GM20431 (cell line): ENCODE results near the gene TMPRSS3.

Experiments used
- in situ Hi-C: fragments of 300-500 bp; cut with MseI, MboI; formaldehyde crosslinking; loops from one replicate; pipeline ENCODE4 v1.15.0; 2020; ENCODE audit warnings: low sequenced_read_pairs; ENCODE audit not compliant: unreplicated experiment

The TMPRSS3 gene

DNA sequence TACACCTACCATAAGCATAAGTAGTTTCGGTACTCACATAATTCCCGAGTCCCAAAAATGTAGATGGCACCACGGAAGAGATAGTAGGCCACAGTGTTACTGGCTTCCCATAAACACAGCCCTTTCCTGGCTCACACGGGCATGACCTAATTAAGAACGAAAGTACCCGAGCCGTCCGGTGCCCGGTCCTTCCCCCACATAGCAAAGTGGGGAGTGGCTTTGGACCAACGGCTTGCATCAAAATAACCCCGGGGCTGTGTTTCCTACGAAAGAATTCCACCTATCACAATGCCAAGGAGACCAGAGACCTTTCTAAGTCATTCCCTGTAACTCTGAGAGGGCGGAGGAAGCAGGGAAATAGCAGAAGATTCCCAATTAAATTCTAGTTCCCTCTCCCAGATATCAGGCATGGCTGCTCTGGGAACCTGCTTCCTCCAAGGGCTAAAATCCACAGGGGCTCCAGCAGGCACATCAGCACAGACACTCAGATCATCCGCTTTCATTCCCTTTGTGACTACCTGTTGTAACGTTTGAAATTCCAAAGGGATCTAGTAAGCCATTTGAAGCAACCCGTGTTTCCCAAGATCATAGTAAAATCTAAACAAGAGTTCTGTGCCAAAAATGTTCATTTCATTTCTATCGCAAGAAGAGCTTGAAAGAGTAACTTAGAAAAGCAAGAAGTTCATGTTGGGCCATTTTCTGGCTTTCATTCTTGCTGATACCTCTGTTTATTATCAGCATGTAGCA is at the start of gene TMPRSS3:
Gene TMPRSS3, minus strand, starts transcription at position 148 of the 747 bp plus-strand sequence. CDS start 635 bp downstream, outside the sequence.
- in situ Hi-C loops = no loop called here

DNA sequence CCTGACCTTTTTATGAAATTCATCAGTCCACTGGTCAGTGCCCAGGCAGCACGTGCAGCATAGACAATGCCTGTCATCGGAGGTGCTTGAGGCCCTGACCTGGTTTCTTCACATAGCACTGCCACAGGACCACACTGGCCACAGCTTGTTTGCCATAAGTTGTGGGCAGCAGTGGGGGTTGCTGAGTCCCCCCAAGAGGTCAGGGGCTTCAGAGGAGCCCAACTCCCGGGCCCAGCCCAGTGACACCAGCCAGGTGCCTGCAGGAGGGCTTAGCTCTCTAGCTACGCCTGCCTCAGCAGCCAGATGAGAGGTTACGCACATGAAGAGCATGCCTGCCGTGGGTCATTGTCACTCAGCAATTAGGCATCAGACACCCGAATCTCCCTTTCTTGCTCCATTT is 49.5 kb upstream of the TMPRSS3 start:
- in situ Hi-C loops = loop anchor here (25.0 kb wide), 1 partner anchor 283 kb away; no protein-coding TSS in a partner anchor

DNA sequence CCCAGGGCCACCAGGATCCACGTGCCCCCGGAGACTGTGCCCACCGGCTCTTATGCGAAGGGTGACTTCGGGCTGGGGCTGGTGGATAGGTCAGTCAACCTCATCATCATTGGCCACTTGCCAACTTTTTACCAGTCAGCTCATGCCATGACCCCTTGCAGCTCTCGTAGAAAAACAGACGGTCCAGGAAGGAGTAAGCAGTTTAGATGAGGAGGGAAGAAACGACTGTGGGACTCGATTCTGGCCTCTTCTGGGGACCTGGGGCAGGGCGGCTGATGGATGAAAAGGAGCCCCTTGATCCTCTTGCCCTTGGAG is 48.9 kb upstream of the TMPRSS3 start:
- in situ Hi-C loops = loop anchor here (25.0 kb wide), 1 partner anchor 282 kb away; no protein-coding TSS in a partner anchor

DNA sequence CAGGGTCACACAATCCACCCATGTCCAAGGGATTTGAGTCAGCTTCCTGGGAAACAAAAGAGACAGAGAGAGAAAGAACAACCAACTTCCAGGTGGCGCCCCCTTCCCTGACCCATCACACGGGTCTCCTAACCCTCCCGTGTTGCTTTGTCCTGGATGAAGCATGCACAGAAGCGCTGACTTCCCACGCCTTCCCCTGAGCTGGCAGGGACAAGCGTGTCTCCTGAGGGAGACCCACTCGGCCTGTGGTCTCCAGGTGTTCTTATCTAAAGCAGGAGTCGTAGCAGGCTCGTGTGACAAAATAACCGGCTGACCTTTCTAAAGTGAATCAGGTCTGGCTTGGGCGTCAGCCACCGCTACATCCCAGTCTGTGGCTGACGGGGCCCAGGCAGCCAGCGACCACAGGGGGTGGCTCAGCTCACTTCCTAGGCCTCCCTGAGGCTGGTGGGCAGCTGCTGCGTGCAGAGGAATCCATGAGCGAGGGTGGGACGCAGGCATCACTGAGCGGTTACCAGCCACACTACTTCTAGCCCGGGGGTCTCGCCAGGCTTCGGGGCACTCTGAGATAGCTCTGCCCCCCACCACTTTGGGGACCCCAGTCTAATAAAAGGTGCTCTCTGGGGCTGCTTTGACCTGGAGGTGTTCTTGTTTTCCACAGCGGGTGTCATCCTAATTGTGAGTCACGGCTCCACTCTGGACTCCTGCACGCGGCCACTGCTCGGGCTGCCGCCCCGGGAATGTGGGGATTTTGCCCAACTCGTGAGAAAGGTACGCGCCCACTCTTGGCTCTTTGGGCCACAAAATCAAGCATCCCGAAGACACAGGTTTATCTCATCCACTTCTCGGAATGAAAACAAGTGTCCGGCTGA is 48.3 kb upstream of the TMPRSS3 start:
- in situ Hi-C loops = loop anchor here (25.0 kb wide), 1 partner anchor 282 kb away; no protein-coding TSS in a partner anchor

DNA sequence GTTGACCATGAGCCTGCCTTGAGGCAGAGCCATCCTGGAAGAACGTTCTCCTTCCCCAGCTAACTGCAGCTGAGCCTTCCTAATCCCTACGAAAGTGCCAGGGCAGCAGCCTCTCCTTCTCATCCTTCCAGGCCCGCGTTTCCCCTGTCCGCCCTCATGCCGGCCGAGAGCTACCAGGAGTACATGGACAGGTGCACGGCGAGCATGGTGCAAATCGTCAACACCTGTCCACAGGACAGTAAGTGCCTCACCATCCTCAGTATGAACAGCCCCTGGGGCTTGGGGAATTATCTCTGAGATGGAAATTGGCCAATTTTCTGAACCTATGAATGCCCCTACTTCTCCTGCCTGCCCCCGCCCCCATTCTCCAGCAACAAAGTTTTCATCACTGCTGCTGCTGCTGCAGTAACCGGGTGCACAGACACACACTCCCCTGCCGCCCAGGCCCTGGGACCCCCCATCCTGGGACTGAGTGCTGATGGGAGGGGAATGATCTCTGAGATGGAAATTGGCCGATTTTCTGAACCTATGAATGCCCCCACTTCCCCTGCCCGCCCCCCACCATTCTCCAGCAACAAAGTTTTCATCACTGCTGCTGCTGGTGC is 47.4 kb upstream of the TMPRSS3 start:
- in situ Hi-C loops = loop anchor here (25.0 kb wide), 1 partner anchor 281 kb away; no protein-coding TSS in a partner anchor

DNA sequence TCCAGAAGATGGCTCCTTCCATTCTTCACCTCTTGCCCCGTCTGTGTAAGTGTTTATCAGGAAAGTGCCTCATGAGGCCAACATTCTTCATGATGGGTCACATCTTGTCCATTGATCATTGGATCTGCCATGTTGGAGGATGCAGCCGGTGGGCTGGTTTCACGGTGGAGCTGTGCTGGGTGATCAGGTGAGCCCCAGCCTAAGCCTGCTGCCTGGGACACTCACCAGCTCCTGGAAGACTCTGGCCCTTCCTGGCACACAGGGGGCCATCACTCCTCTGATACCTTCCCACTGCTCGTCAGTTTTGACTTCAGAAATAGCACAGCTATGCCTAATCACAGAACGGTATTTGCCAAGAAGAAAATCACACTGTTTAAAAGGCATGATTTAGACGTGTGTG is 46.1 kb upstream of the TMPRSS3 start:
- in situ Hi-C loops = loop anchor here (25.0 kb wide), 1 partner anchor 280 kb away; no protein-coding TSS in a partner anchor

DNA sequence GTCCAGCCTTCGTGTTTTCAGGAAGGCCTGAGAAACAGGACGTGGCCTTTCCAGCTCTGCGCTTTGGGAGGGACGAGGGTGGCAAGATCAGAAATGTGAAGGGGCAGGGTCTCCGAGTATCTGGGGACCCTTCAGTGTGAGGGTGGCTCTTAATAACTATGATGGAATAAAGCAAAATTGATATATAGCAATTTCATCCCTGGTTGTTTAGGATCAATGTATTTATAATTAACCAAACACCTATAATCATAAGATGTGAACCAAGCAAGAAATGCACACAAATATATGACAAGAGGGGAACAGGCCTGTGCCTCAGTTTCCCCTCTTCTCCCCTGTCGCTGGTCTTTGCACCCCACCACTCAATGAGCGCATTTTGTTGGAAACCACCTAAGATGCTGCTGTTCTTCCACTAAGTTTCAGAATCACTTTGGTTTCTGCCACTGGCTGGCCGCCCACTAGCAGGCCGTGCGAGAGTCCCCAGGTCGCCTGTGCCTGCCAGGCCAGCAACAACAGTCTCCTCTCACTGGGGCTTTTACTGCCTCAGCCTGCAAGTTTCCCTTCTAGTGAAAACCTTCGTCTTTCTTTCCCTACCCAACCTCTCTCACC is 44.4 kb upstream of the TMPRSS3 start:
- in situ Hi-C loops = loop anchor here (25.0 kb wide), 1 partner anchor 278 kb away; no protein-coding TSS in a partner anchor

DNA sequence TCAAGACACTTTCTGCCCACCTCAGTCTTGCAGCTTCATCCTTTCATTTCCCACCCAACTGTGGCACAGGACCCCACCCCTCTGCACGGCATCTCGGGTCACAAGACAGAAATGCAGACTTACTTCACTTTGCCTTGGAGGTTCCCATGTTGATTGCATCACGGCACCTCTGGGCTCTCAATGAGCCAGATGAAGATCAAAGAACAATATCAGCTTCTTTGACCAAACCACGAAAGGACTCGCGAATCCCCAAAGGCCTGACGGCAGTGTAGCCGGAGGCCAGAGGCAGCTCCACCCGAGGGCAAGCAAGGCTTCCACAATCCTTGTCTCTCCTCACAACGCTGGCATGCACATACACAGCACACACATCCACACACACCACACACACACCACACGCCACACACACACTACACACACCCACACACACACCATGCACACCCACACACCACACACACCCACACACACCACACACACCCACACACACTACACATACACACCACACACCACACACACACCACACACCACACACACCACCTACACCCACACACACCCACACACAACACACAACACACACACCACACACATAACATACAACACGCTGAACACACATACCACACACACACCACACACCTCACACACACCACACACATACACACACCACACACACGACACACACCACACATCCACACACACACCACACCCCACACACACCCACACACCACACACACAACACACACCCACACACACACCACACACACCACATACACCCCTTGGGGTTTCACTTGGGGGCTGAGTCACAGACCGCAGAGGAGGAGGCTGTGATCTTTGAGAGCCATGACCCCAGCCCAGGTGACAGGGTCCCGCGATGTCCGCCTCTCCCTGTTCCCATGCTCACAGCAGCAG is 43.7 kb upstream of the TMPRSS3 start:
- in situ Hi-C loops = loop anchor here (25.0 kb wide), 1 partner anchor 277 kb away; no protein-coding TSS in a partner anchor

DNA sequence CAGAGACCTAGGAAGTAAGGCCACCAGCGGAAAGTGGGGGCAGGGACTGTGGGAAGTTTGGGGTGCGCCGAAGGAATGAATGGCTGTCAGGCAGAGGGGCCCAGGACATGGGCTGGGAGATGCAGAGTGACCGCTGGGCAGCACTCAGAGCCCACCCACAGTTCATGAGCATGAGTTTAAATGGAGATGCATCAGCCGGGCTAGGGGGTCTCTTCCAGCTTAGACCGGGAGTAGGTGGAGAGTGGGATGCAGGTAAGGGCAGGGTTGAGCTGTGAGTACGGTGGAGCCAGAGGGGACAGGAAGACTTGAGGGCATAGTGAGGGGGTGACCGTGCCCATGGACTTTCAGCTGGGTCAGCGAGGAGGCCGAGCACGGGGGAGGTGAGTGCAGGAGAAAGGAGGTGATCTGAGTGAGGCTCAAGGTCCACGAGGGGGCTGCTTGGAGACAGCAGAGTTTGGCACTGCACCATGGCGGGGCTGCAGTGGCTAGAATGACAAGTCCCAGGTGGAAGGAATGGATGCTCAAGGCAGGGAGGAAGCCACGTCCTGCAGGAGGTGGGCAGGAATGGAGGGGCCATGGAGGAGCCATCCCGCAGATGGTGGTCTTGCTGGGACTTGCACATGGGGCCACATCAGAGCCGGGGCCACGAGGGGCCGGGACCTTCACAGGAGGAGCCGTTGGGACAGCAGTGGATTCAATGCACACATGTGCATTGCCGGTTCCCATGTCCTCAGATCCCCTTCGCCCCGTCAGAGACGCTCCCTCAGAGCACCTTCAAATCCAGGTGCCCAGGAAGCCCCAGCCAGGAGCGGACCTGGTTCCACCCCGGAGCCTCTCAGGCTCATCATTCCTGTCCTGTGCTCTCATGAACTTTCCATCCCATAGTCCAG is 42.7 kb upstream of the TMPRSS3 start:
- in situ Hi-C loops = loop anchor here (25.0 kb wide), 1 partner anchor 276 kb away; no protein-coding TSS in a partner anchor

DNA sequence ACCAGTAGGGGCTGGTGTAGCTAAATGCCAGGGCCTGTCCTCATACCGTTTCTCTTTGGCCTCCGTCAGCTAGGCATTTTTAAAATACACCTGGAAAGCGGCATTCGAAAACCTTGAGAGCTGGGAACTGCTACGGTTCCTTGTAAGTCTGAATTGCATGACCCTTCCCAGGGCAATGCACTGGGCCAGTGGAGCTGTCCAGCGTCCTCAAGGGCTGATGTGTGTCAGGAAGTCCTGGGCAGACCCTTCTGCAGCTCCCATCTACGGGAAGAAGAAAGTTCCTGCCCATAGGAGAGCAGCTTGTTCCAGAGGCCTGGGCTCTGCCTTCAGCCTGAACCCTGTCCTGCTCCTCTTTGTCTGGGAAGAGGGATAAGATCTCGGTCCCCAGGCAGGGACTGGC is 41.9 kb upstream of the TMPRSS3 start:
- in situ Hi-C loops = loop anchor here (25.0 kb wide), 1 partner anchor 275 kb away; no protein-coding TSS in a partner anchor

DNA sequence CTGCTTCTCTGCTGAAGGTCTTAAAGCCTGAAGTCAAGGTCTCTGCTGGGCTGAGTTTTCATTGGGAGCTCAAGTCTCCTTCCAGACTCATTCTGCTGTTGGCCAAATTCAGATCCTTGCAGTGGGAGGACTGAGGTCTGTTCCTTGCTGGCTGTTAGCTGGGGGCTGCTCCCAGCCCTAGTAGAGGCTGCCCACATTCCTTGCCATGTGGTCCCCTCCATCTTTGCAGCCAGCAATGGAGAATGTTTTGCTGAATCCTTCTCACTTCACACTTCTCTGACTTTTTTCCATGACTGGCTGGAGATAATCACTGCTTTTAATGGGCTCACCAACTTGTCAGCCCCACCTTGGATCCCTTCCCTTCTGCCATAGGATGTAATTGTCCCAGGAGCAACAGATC is 41.1 kb upstream of the TMPRSS3 start:
- in situ Hi-C loops = loop anchor here (25.0 kb wide), 1 partner anchor 275 kb away; no protein-coding TSS in a partner anchor

DNA sequence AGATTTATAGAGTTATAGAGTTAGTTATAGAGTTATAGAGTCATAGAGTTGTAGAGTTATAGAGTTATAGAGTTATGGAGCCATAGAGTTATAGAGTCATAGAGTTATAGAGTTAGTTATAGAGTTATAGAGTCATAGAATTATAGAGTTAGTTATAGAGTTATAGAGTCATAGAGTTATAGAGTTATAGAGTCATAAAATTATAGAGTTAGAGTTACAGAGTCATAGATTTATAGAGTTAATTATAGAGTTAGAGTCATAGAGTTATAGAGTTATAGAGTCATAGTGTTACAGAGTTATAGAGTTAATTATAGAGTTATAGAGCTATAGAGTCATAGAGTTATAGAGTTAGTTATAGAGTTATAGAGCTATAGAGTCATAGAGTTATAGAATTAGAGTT is 40.0 kb upstream of the TMPRSS3 start:
- in situ Hi-C loops = loop anchor here (25.0 kb wide), 1 partner anchor 274 kb away; no protein-coding TSS in a partner anchor

DNA sequence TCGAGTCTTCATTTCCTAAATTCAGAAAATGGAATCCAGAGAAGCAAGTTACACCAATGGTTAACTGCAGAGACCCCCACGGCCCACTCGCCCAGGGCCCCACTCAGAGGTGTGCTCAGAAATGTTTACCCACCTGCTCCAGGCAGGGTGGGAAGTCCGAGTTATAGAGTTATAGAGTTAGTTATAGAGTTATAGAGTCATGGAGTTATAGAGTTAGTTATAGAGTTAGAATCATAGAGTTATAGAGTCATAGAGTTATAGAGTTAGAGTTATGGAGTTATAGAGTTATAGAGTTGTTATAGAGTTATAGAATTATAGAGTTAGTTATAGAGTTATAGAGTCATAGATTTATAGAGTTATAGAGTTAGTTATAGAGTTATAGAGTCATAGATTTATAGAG is 39.5 kb upstream of the TMPRSS3 start:
- in situ Hi-C loops = loop anchor here (25.0 kb wide), 1 partner anchor 273 kb away; no protein-coding TSS in a partner anchor

DNA sequence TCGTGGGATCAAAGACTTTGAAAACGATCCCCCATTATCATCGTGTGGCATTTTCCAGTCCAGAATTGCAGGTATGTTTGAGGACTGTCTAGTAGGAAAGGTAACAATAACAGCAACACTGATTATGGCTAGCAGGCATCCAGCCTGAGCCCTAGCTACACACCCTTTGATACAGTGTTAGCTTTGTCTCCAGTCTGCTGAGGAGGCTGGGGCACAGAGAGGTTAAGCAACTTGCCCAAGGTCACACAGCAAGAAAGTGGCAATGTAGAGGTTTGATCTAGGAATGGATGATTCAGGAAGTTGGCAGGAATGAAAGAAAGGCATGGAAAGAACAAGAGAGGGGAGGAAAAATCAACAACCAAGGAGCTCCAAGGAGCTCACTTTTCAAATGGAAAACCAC is 39.0 kb upstream of the TMPRSS3 start:
- in situ Hi-C loops = loop anchor here (25.0 kb wide), 1 partner anchor 273 kb away; no protein-coding TSS in a partner anchor

DNA sequence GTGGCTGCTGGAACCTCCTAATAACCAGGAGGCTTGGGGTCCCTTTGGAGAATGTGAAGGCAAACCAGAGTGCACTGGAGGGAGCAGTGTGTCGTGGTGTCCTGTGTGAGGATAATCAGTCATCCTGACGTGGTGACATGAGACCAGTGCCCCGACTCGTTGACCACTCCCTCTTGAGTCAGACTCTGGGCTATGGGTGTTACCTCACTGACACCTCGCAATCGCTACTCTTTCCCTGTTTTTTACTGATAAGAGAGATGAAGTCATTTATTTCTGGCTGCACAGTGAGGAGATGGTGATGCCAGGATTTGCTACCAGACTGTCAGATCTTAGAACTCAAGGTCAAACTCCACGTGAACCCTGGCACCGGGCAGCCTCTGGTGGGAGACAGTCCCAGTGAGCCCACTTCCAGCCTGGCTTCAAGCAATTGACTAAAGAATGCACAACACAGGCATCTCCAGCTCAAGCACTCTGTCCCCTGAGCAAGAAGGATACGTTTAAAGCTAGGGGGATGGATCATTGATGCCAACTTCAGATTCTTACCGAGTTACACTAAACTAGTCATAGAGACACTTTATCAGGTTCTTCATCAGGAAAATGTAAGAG is 38.2 kb upstream of the TMPRSS3 start:
- in situ Hi-C loops = loop anchor here (25.0 kb wide), 1 partner anchor 272 kb away; no protein-coding TSS in a partner anchor

DNA sequence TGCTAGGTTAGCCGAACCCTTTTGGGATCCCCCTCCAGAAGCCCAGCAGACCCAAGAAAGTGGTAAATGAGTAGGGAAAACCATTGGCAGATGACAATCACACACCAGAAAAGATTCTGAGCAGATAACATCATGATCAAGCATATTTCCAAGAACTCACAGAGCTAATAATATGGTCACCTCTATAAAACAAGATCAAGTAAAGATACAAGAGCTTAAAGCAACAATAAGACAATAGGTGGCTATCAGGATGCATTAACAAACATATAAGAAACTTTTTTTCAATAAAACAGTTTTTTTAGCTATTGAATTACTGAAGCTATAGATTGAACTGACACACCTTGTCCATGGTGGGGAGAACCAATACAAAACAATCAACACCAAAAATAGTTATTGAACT is 36.8 kb upstream of the TMPRSS3 start:
- in situ Hi-C loops = loop anchor here (25.0 kb wide), 1 partner anchor 270 kb away; no protein-coding TSS in a partner anchor

DNA sequence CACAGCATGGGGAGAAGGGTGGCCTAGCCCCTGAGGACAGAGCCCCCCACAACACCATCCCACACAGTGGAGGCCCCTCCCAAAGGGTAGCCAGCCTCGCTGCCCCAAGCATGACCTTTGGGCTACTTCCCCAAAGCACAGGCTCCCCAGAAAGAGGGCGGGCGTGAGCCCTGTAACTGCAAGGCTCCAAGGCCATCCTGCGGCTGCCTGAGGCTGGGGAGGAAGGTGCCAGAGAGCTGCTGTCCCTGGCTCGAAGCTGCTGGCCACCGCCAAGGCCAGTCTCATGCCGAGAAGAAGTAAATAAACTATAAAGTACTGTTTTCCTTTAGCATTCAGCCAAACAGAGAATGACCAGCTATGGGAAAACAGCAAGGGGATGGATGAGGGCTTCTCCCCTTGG is 35.3 kb upstream of the TMPRSS3 start:
- in situ Hi-C loops = loop anchor here (25.0 kb wide), 1 partner anchor 269 kb away; no protein-coding TSS in a partner anchor
